ENCODE measurements around the gene PCNA.
"Not testable (repeated sequence)": the region's sequence is repeated elsewhere in the genome, so short reads cannot be mapped to it uniquely, and the experiment has no call there.

PCNA gene

DNA sequence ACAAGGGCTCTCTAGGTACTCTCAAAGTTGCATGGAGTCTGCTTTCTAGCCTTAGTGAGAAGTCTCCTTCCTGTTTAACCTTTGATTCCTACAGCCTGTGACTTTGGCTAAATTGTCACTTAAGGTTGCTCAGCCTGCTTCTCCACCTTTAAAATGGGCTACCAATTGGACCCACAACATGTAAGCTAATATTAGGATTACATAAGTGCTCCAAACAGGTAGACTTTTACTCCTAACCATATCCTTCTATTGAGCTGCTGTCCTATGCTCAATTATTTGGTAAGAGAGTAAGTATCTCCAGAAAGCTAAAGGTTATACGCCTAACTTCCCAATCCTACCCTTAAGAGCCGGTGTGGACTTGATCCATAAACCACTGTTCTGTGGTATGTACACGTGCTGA, 2.9 kb downstream of the PCNA start:
- Histone ChIP-seq H3K27me3 (ENCODE audit: control insufficient read depth, insufficient read depth, low read length) (no peaks in the 10 kb centered on the region), H3K9me3 (ENCODE audit: control insufficient read depth, low read length) (no peaks in the 10 kb centered on the region), H3K4me1 (ENCODE audit: control insufficient read depth, insufficient read depth, low read length) (peaks cover 6% of the 10 kb centered on the region), H3K4me3 (ENCODE audit: low read length) (no peak overlapping the region), H3K36me3 (ENCODE audit: control insufficient read depth, insufficient read depth, low read length) (peaks cover 8% of the 10 kb centered on the region), H3K9ac (ENCODE audit: low read length) (no peak overlapping the region)

DNA sequence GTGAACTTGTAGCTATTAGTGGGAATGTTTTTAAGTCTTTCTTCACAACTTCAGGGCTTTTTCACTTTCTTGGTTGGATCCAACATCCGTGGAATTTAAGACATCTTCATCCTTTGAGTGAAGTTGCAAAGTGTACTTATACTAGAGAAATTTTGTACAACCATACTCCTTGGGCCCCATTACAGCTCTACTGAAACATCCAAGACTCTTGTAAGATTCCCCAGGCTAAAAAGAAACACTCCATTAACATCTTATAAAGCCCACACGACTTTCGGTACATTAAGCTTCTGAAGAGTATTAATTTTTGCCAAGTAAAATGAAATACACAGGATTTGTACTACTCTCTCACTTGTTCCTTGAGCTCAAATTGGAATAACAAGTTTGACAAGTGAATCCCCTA, 5.4 kb downstream of the PCNA start:
- Histone ChIP-seq H3K4me1 (ENCODE audit: control insufficient read depth, insufficient read depth, low read length) (peaks cover 6% of the 10 kb centered on the region), H3K9me3 (ENCODE audit: control insufficient read depth, low read length) (no peaks in the 10 kb centered on the region), H3K36me3 (ENCODE audit: control insufficient read depth, insufficient read depth, low read length) (peaks cover 8% of the 10 kb centered on the region), H3K27me3 (ENCODE audit: control insufficient read depth, insufficient read depth, low read length) (no peaks in the 10 kb centered on the region), H3K4me3 (ENCODE audit: low read length) (no peak overlapping the region), H3K9ac (ENCODE audit: low read length) (no peak overlapping the region)

DNA sequence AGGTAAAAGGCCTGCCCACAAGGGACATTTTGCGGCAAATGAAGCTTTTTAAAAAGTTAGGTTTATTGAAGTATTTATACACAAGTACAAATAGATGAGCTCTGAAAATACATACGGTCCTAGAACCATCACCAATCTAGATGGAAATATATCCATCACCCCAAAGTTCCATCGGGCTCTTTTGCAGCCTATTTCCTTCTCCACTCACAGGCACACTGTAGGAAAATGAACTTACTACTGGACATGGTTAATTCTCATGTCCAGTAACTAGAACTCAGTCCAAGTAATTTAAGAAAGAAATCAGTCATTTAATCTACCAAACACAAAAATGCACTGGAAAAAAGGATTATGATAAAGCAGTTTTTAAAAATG, 6.2 kb downstream of the PCNA start:
- H3K9me3 ChIP-seq (ENCODE audit: control insufficient read depth, low read length): no peaks in the 10 kb centered on the region
- peak overlapping the region; percentile 94 for H3K9ac ChIP-seq (ENCODE audit: low read length)
- peaks cover under 1% of the 10 kb centered on the region for H3K4me1 ChIP-seq (ENCODE audit: control insufficient read depth, insufficient read depth, low read length)
- H3K36me3 ChIP-seq (ENCODE audit: control insufficient read depth, insufficient read depth, low read length): peaks cover 8% of the 10 kb centered on the region
- H3K4me3 ChIP-seq (ENCODE audit: low read length): peak overlapping the region; percentile 82
- H3K27me3 ChIP-seq (ENCODE audit: control insufficient read depth, insufficient read depth, low read length): no peaks in the 10 kb centered on the region

DNA sequence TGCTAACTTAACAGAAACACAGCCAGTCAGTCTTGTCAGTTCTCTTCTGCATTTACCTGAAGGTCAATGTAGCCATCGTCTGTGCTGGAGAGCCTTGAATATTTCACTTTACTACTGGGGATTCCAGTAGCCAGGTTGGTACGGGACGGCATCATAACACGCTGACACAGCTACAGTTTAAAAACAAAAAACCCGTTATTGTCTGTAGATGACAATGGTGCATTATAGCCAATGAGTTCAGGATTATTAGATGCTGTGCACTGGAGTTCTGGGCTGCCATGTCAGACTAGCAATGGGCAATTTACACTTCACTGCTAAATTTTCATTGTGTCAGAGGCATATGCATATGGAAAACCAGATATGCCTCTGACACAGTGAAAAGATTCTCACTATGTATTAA, 10.5 kb downstream of the PCNA start:
- no peaks in the 10 kb centered on the region for H3K27me3 ChIP-seq (ENCODE audit: control insufficient read depth, insufficient read depth, low read length)
- H3K4me3 ChIP-seq (ENCODE audit: low read length): no peak overlapping the region
- no peaks in the 10 kb centered on the region for H3K4me1 ChIP-seq (ENCODE audit: control insufficient read depth, insufficient read depth, low read length)
- H3K9me3 ChIP-seq (ENCODE audit: control insufficient read depth, low read length): no peaks in the 10 kb centered on the region
- H3K36me3 ChIP-seq (ENCODE audit: control insufficient read depth, insufficient read depth, low read length): no peaks in the 10 kb centered on the region
- no peak overlapping the region for H3K9ac ChIP-seq (ENCODE audit: low read length)

DNA sequence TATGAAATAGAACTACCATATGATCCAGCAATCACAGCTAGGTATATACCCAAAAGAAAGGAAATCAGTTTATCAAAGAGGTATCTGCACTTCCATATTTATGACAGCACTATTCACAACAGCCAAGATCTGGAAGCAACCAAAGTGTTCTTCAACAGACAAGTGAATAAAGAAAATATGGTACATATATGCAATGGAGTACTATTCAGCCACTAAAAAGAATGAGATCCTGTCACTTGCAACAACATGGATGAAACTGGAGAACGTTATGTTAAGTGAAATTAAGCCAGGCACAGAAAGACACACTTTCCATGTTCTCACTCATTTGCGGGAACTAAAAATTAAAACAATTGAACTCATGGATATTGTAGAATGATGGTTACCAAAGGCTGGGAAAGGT, 15.3 kb downstream of the PCNA start:
- Histone ChIP-seq H3K9ac (ENCODE audit: low read length) (no peak overlapping the region), H3K4me1 (ENCODE audit: control insufficient read depth, insufficient read depth, low read length) (no peaks in the 10 kb centered on the region), H3K9me3 (ENCODE audit: control insufficient read depth, low read length) (no peaks in the 10 kb centered on the region), H3K27me3 (ENCODE audit: control insufficient read depth, insufficient read depth, low read length) (no peaks in the 10 kb centered on the region), H3K36me3 (ENCODE audit: control insufficient read depth, insufficient read depth, low read length) (no peaks in the 10 kb centered on the region), H3K4me3 (ENCODE audit: low read length) (no peak overlapping the region)

DNA sequence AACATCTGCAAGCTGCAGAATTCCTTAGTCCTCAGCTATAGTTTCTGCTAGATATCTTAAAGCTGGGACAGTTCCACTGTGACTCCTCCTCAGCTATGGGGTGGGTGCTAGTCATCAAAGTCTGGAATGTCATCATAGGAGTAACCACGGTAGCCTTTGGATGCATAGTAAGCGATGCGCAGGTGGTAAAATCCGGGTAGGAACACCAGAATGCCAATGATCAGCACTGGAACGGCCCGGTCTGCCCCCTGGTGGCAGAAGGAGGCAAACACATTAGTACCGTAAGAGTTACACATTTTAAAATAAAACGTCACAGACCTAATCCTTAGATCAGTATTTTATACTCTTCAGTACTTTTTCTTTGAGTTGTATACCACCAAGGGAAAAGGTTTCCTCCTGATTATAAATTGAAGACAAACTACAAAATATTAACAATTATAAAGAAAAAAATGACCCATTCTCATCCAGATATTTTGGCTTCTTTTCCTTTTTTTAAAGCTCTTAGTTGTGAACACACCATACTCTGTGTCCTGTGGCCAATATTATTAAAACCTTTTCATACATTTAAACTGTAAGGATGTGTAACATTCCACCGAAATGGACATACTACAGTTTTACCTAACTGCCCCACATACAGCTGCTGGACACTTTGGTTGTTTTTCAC, 18.9 kb downstream of the PCNA start:
- H3K9me3 ChIP-seq (ENCODE audit: control insufficient read depth, low read length): no peaks in the 10 kb centered on the region
- no peak overlapping the region for H3K4me3 ChIP-seq (ENCODE audit: low read length)
- no peak overlapping the region for H3K9ac ChIP-seq (ENCODE audit: low read length)
- H3K4me1 ChIP-seq (ENCODE audit: control insufficient read depth, insufficient read depth, low read length): no peaks in the 10 kb centered on the region
- no peaks in the 10 kb centered on the region for H3K36me3 ChIP-seq (ENCODE audit: control insufficient read depth, insufficient read depth, low read length)
- H3K27me3 ChIP-seq (ENCODE audit: control insufficient read depth, insufficient read depth, low read length): no peaks in the 10 kb centered on the region

DNA sequence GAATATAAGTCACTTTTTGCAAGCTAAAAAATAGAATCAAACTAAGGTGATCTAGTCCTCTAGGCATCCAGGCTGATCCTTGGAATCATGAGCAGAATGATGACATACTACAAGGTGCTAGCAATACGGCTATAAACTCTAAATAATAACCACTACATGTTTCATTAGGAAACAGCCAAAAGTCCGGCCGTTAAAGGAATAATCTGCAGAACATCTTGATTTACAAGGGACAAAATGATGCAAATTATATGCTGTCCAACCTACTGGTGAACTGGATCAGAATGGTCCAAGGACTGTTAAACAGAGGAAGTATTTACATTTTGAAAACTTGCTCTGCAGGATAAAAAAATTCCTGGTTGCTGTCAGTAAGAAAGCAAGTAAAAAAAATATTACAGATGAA, 19.8 kb downstream of the PCNA start:
- H3K9me3 ChIP-seq (ENCODE audit: control insufficient read depth, low read length); H3K9ac ChIP-seq (ENCODE audit: low read length); H3K36me3 ChIP-seq (ENCODE audit: control insufficient read depth, insufficient read depth, low read length); H3K27me3 ChIP-seq (ENCODE audit: control insufficient read depth, insufficient read depth, low read length); H3K4me1 ChIP-seq (ENCODE audit: control insufficient read depth, insufficient read depth, low read length); H3K4me3 ChIP-seq (ENCODE audit: low read length): not testable (repeated sequence)

DNA sequence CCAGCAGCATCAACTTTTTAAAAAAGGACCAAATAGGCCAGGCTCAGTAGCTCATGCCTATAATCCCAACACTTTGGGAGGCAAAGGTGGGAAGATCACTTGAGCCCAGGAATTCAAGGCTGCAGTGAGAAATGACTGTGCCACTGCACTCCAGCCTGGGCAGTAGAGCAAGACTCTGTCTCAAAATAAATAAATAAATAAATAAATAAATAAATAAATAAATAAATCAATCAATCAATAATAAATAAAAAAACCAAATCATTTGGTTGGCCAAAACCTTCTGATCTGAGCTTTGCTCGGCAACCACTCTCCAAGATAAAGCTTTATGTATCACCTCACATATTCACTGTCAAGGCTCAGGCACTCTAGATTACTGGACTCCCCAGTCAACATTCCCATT, 20.7 kb downstream of the PCNA start:
- H3K27me3 ChIP-seq (ENCODE audit: control insufficient read depth, insufficient read depth, low read length); H3K4me1 ChIP-seq (ENCODE audit: control insufficient read depth, insufficient read depth, low read length); H3K4me3 ChIP-seq (ENCODE audit: low read length); H3K9ac ChIP-seq (ENCODE audit: low read length); H3K9me3 ChIP-seq (ENCODE audit: control insufficient read depth, low read length); H3K36me3 ChIP-seq (ENCODE audit: control insufficient read depth, insufficient read depth, low read length): not testable (repeated sequence)

DNA sequence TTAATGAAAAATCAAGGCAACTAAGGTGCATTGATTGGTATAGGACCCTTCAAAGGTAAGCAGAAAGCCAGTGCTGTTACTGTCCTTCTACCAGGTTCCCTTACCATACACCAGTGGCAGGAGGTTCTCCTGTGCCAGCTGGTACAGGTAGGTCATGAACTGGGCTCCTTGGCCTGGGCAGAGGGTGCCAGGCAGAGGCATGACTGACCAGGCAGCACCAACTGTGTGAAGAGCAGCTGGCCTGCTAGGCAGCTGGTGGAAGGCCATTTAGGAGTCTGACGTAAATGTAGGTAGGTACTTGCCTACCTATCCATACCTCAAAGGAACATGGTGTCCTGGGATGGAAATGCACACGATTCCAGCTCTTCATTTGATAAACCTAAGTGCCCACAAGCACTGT, 23.3 kb downstream of the PCNA start:
- Histone ChIP-seq H3K4me1 (ENCODE audit: control insufficient read depth, insufficient read depth, low read length) (no peaks in the 10 kb centered on the region), H3K9me3 (ENCODE audit: control insufficient read depth, low read length) (no peaks in the 10 kb centered on the region), H3K9ac (ENCODE audit: low read length) (no peak overlapping the region), H3K36me3 (ENCODE audit: control insufficient read depth, insufficient read depth, low read length) (no peaks in the 10 kb centered on the region), H3K27me3 (ENCODE audit: control insufficient read depth, insufficient read depth, low read length) (no peaks in the 10 kb centered on the region), H3K4me3 (ENCODE audit: low read length) (no peak overlapping the region)

DNA sequence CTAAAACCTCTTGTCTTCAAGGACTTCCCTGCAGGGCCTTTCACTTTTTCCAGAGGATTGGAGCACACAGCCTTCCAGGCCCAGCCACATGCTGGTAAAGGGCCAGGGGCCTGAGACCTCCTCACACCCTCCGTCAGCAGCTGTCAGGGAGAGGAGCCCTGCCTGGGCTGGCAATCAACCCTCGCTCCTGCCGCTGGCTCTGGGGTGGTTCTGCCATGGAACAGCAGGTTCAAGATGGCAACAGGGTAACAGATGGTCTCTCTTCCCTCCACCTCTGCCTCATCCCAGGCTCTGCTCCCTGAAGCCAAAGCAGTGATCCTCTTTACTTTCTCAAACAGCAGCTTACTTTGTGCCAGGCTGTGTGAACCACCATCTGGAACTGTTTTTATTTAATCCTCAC, 23.8 kb downstream of the PCNA start:
- no peaks in the 10 kb centered on the region for H3K9me3 ChIP-seq (ENCODE audit: control insufficient read depth, low read length)
- no peaks in the 10 kb centered on the region for H3K36me3 ChIP-seq (ENCODE audit: control insufficient read depth, insufficient read depth, low read length)
- no peaks in the 10 kb centered on the region for H3K27me3 ChIP-seq (ENCODE audit: control insufficient read depth, insufficient read depth, low read length)
- H3K4me1 ChIP-seq (ENCODE audit: control insufficient read depth, insufficient read depth, low read length): no peaks in the 10 kb centered on the region
- H3K4me3 ChIP-seq (ENCODE audit: low read length): no peak overlapping the region
- no peak overlapping the region for H3K9ac ChIP-seq (ENCODE audit: low read length)

DNA sequence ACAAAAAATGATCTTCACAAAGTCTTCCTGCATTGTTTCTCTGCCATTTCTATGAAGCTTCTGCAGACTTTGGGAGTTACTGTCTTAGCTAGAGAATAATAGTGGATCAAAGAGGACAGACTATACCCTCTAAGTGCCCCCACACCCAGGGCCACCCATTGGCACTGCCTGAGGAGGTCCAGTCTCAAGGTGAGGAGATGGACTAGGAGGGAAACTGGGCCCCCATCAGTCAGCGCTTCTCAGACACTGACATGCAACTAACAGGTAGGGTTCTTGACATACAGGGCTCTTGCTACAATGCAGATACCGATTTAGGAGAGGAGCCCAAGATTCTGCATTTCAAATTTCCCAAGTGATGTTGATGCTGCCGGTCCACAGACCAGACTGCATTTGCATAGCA, 24.3 kb downstream of the PCNA start:
- Histone ChIP-seq H3K36me3 (ENCODE audit: control insufficient read depth, insufficient read depth, low read length) (no peaks in the 10 kb centered on the region), H3K9ac (ENCODE audit: low read length) (no peak overlapping the region), H3K4me3 (ENCODE audit: low read length) (no peak overlapping the region), H3K9me3 (ENCODE audit: control insufficient read depth, low read length) (no peaks in the 10 kb centered on the region), H3K4me1 (ENCODE audit: control insufficient read depth, insufficient read depth, low read length) (no peaks in the 10 kb centered on the region), H3K27me3 (ENCODE audit: control insufficient read depth, insufficient read depth, low read length) (no peaks in the 10 kb centered on the region)

DNA sequence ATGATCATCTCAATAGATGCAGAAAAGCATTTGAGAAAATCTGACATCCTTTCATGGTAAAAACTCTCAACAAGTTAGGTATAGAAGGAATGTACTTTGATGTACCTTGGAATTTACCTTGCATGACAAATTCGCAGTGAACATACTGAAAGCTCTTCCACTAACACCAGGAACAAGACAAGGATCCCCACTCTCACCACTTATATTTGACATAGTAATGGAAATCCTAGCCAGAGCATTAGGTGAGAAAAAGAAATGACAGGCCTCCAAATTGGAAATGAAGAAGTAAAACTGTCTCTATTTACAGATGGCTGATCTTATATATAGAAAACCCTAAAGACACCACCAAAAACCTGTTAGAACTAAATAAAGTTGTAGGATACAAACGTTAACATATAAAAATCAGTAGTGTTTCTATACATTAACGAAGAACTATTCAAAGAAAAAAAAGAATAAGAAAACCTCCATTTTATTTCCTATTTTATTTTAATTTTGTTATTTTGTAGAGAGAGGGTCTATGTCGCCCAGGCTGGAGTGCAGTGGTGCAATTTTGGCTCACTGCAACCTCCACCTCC, 26.9 kb downstream of the PCNA start:
- no peaks in the 10 kb centered on the region for H3K36me3 ChIP-seq (ENCODE audit: control insufficient read depth, insufficient read depth, low read length)
- H3K4me3 ChIP-seq (ENCODE audit: low read length): no peak overlapping the region
- no peaks in the 10 kb centered on the region for H3K4me1 ChIP-seq (ENCODE audit: control insufficient read depth, insufficient read depth, low read length)
- H3K9me3 ChIP-seq (ENCODE audit: control insufficient read depth, low read length): no peaks in the 10 kb centered on the region
- H3K9ac ChIP-seq (ENCODE audit: low read length): no peak overlapping the region
- H3K27me3 ChIP-seq (ENCODE audit: control insufficient read depth, insufficient read depth, low read length): no peaks in the 10 kb centered on the region

DNA sequence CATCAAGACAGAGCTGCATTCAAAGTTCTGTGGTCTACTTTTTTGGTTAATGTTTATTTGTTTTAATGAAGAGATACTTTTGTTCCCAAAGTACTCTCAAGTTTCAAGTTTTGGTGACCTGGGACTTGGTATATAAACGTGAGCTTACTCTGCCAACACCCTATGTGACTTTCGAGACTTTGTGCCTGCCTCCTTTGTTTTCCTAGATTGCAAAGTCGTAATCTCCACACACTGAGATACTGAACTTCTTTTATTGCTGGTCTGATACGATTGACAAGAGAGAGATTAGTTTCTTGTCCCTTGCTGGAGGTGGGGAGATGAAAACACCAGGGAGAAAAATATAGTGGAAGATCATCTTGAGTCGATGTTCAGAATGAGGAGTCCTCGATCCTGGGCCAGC, 27.9 kb downstream of the PCNA start:
- H3K9me3 ChIP-seq (ENCODE audit: control insufficient read depth, low read length): no peaks in the 10 kb centered on the region

More for the DNA sequence above, 27.9 kb downstream of the PCNA start:
- no peaks in the 10 kb centered on the region for H3K27me3 ChIP-seq (ENCODE audit: control insufficient read depth, insufficient read depth, low read length)
- no peaks in the 10 kb centered on the region for H3K36me3 ChIP-seq (ENCODE audit: control insufficient read depth, insufficient read depth, low read length)
- H3K4me1 ChIP-seq (ENCODE audit: control insufficient read depth, insufficient read depth, low read length): no peaks in the 10 kb centered on the region
- no peak overlapping the region for H3K9ac ChIP-seq (ENCODE audit: low read length)
- H3K4me3 ChIP-seq (ENCODE audit: low read length): no peak overlapping the region

Data from mucosa of stomach (tissue), 1 donor.